NCI-H2196 (cell line): Measurements from ENCODE around the gene SPTBN2.

Experiments used
- DNase-seq: peaks from one replicate; lab custom pipeline; 2025; ENCODE audit not compliant: unreplicated experiment; lab: John Stamatoyannopoulos, UW

The SPTBN2 gene

DNA sequence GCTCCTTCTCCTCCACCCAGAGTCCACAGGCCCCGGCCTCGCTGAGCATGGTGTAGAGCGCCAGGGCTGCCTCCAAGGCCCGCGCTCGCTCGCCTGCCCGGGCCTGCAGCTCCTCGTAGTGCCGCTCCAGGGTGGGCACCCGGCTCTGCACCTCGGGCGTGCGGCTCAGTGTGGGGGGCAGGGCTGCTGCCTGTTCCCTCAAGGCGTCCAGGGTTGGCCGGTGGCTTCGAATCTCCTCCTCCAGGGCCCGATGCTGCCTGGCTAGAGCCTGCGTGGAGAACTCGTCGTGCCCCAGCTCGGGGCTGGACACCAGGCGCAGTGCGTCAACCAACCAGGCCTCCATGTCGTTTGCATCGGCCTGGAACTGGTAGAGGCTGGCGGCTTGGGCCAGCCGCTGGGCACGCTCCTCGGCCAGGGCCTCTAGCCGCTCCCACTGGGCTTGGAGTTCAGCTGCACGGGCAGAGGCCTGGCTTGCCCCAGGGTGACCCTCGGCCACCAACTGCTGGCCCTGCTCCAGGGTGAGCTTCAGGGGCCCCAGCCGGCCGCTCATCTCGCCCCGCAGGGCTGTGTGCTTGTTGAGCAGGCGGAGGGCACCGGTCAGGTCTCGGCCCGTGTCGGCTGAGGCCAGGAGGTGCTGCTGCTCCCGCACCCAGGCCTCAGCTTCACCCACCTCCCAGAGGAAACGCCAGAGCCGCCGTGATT is 24.2 kb downstream of the SPTBN2 start:
- no peak for DNase-seq

GRCh38 chr11:66701432-66702240 is 27.4 kb downstream of the SPTBN2 start:
- DNase-seq = peak; percentile 15

- no peak for DNase-seq
Measured at GRCh38 chr11:66700742-66701141, 28.3 kb downstream of the SPTBN2 start.

GRCh38 chr11:66700337-66700736 is 28.7 kb downstream of the SPTBN2 start:
- no peak for DNase-seq

- no peak for DNase-seq
Measured at GRCh38 chr11:66698491-66698890, 30.5 kb downstream of the SPTBN2 start.

DNA sequence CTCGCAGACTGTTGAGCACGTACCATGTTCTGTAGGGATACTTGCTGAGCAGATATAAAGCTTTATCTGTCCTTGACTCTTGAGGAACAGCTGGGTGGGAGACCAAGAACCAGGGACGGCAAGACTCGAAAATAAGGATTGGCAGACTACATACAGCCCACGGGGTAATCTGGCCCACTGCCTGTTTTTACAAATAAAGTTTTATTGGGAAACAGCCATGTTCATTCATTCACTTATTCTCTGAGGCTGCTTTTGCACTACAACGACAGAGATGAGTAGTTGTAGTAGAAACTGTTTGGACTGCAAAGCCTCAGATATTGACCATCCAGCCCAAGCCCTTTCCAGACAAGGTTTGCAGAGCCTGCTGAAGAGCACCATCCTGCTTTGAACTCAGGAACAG is 31.0 kb downstream of the SPTBN2 start:
- DNase-seq = no peak

DNA sequence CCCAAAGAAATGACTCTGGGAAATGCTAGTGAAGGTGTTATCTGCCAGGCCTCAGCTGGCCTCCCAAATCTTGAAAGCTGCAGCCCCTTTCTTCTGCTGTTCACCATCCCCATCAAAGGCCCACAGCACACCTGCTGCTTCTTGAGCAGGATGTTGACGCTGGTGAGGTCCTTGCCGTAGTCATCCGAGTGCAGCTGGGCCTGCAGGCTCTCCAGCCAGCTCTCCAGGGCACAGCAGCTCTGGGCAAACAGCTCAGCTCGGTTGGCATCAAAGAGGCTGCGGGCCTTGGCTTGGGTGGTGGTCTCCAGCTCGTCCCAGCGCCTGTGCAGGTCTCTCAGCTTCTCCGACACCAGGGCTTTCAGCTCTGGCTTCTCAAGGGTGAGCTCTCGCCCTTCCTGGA is 32.9 kb downstream of the SPTBN2 start:
- DNase-seq = no peak

- DNase-seq = peak; percentile 94
Measured at GRCh38 chr11:66694732-66695207, 34.2 kb downstream of the SPTBN2 start.

GRCh38 chr11:66694056-66694410 is 35.0 kb downstream of the SPTBN2 start:
- DNase-seq = no peak

DNA sequence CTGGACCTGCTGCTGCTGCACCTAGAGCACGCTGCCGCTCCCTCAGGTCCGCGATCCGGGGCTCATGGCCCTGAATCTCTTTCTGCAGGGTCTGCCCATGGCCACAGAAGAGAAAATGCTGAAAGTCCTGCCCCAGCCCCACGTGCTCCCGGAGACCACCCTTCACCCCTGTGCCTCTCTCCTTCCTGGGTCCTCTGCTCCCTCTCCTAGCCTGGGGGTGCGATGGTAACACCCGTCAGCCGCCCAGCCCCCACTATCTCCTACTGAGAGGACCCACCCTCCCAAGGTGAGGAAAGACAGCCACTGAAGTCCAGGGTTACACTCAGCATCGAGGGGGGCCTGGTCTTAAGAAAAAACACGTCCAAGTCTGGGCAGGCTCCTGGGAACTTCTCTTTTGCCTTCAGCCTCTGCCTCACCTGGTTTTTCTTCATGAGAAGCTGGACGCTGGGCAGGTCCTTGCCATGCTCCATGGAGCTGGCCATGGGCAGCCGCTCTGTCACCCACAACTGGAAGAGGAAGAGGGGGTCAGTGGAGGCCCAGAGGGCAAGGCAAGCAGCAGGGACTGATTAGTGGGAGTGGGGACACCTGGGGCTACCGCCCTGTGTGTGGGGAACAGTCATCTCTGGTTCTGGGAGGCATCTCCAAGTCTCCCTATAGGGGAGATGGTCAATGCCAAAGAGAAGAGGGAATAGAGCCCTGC is 35.5 kb downstream of the SPTBN2 start:
- DNase-seq = no peak

DNA sequence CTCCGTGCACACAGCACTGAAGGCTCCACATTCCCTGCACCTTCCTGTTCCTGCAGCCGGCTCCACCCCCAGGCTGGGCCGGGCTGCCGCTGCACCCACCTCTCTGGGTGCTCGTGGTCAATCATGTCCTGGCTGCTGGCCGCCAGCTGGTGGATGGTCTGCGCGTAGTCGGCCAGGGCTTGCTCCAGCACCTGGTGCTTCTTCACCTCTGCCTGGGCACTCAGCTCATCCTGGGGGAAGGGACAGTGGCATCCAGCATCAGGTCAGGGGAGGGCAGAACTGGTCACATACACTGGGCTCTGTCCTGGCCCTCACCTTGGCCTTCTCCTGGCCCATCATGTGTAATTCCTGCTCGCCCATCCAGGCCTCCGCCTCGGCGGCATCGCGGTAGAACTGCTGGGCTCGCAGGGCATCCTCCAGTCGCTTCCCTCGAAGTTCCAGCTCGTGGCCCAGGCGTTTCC is 36.1 kb downstream of the SPTBN2 start:
- no peak for DNase-seq

DNA sequence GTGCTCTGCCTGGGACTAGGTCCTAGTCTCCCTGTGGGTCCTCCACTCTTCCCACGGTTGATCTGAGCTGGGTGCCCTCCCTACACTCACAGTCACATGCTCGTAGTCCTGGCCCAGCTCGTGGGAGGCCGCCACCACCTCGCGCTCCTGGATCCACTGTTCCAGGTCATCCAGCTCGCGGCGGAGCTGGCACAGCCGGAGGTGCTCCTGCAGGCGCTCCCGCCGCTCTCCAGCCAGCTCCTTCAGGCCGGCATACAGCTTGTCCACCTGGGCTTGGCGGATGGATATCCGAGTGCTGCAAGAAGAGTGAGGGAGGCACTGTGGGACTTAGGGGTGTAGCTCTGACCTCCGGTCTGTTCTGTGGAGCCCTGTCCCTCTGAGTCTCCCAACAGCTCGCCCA is 36.6 kb downstream of the SPTBN2 start:
- DNase-seq = no peak

- no peak for DNase-seq
Measured at GRCh38 chr11:66691311-66691980, 37.6 kb downstream of the SPTBN2 start.

DNA sequence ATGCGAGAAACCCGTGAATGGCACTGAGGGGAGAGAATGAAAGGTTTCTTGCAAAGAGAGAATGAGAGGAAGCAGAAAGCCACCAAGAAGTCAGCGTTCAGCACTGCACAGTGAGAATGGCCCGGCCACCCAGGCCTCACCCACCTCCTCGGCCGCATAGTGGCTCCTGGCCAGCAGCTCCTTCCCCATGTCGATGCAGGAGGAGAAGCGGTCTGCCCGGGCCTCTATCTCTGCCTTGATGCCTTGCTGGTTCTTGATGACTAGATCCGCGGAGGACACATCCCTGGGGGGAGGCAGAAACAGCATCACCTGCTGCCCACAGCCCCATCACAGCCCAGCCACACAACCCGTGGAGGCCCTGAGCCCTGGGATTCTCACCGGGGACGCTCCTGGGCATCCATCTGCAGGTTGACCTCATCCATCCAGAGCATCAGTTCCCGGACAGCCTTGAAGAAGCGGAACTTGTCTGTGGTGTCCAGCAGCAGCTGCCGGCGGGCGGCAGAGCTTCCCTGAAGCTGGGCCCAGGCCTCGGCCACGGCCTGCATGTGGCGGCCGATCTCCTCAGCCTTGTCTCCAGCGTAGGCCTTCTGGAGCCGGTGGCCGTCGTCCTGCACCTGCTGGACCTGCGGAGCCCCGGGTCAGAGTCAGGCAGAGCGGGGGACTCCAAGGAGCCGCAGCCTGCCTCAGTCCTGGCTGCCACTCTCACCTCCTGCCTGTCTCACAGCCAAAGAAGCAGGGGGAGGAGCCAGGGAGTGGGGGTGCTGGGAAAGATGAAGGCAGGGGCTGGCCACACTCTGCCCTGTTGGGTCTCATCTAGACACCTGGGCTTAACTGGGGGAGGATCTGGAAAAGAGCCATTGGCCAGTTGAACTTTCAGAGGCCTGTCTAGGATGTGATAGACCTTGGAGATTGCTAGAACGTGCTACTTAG is 39.1 kb downstream of the SPTBN2 start:
- no peak for DNase-seq

- DNase-seq = no peak
Measured at GRCh38 chr11:66688561-66689534, 40.2 kb downstream of the SPTBN2 start.

DNA sequence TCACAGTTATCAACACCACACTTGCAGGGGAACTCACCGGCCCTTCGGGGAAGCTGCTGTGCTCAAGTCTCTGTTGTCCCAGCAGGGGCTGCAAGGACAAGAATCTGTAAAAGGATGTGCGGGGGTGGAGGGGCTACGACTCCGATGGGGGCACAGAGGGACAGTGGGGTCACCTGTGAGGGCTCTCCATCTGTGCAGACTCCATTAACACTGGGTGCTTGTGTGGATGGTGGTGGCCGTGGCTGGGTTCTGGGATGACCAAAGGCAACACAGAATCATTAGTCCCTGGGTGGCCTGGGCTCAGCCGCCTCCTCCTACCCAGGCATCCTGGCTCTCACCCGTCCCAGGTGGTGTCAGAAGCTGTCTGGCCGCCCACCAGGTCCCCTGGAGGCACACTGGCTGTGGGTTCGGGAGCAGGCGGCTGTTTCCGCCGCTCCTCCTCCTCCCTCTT is 41.2 kb downstream of the SPTBN2 start:
- no peak for DNase-seq

DNA sequence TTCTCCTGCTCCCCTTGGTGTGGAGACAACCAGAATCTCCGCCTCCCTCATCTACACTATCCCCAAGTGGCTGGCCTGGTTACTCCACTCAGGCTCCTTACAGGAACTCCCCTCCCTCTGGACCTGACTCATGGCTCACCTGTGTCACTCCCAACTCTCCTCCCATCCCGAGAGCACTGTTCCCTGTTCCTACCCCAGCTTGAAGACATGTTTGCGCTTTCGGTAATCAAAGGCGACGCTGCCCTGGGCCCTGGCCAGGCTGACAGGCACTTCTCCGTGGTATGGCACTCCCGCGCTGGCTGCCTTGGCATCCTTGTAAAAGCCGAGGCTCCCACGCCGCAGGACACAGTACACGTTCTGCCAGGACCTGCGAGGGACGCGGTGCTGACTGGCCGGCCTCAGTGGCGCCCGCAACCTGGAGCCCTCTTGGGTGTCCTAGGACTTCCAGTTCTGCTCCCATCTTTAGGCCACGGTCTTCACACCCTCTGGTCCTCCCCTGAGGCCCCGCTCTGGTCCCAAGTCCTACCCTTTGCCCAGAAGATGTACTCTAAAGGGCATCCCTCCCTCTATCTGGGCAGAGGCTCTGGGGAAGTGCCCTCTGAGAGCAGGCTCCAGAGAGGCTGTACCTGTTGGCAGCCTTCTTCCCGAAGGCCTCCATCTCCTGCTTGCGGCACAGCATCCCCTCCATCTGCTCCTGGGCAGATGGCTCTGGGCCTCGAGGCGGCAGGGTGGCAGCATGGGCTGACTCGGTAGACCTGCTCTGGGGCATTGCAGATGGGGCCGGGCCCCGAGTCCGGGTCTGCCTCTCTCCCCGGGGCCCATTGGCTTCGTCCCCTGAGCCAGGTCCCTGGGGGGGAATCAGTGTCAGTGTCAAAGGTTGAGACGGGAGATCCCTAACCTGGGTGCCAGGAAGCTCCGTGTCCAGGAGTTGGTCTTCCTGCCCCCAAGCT is 41.9 kb downstream of the SPTBN2 start:
- DNase-seq = no peak
